ENCODE results near the gene PITPNM1.

PITPNM1 gene

GRCh38 chr11:67497656-67498291 is 7.4 kb downstream of the PITPNM1 start:
- TF ChIP-seq, protein P1, sequence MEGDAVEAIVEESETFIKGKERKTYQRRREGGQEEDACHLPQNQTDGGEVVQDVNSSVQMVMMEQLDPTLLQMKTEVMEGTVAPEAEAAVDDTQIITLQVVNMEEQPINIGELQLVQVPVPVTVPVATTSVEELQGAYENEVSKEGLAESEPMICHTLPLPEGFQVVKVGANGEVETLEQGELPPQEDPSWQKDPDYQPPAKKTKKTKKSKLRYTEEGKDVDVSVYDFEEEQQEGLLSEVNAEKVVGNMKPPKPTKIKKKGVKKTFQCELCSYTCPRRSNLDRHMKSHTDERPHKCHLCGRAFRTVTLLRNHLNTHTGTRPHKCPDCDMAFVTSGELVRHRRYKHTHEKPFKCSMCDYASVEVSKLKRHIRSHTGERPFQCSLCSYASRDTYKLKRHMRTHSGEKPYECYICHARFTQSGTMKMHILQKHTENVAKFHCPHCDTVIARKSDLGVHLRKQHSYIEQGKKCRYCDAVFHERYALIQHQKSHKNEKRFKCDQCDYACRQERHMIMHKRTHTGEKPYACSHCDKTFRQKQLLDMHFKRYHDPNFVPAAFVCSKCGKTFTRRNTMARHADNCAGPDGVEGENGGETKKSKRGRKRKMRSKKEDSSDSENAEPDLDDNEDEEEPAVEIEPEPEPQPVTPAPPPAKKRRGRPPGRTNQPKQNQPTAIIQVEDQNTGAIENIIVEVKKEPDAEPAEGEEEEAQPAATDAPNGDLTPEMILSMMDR (conservative IDR thresholded peaks at IDR 0.05; ENCODE audit: low read length), result no peak
- H3K4me3 ChIP-seq (ENCODE audit: low read length), result no peak overlapping the region
- DNase-seq (ENCODE audit: low read depth), result no peak

- no peak for DNase-seq (ENCODE audit: low read depth)
- no peak overlapping the region for H3K4me3 ChIP-seq (ENCODE audit: low read length)
- TF ChIP-seq, protein P1 (conservative IDR thresholded peaks at IDR 0.05; ENCODE audit: low read length), result no peak
These were observed 9.1 kb downstream of the PITPNM1 start for GRCh38 chr11:67496113-67496512.

GRCh38 chr11:67495234-67496005 is 9.7 kb downstream of the PITPNM1 start:
- no peak for DNase-seq (ENCODE audit: low read depth)
- TF ChIP-seq, protein P1 (conservative IDR thresholded peaks at IDR 0.05; ENCODE audit: low read length), result no peak
- H3K4me3 ChIP-seq (ENCODE audit: low read length), result no peak overlapping the region

DNA sequence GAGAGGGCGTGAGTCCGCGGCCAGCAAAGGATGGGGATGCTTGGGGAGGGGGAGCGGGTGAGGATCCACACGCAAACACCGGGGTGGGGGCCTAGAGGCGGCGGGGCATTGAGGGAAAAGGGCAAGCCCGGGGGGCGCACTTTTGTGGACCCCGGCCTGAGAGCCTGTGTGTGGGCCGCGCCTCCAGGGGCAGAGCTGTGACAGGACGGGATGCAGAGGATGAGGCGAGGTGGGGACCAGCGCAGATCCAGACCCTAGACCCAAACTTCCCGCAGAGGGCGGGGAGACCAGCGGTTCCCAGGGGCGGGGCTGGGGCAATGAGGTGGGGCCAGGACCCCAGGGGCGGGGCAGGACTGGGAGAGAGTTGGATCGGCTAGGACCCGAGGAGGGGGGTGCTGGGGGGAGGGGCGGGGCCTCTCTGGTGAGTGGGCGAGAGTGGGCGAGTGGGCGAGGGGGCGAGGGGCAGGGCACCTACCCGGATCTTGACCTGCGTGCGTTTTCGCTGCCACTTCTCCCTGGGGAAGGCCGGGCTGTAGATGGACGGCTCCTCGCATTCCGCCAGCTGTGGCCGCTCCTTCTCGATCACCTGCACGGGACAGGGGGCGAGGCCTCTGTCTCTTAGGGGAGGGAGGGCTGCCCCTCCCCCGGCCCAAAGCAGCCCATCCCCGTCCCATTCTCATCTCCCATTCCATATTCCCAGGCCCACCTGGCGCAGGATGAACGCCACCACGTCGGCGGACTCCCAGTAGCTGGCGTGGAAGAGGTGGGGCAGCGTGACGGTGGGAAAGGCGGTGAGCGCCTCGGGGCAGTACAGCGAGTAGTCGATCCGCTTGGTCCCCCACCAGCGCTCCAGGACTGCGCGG is 10.6 kb downstream of the PITPNM1 start:
- TF ChIP-seq, protein P1 (conservative IDR thresholded peaks at IDR 0.05; ENCODE audit: low read length), result no peak
- no peak for DNase-seq (ENCODE audit: low read depth)
- H3K4me3 ChIP-seq (ENCODE audit: low read length), result no peak overlapping the region

GRCh38 chr11:67493548-67494370 is 11.4 kb downstream of the PITPNM1 start:
- TF ChIP-seq, protein P1 (conservative IDR thresholded peaks at IDR 0.05; ENCODE audit: low read length), result no peak
- no peak for DNase-seq (ENCODE audit: low read depth)
- no peak overlapping the region for H3K4me3 ChIP-seq (ENCODE audit: low read length)

DNA sequence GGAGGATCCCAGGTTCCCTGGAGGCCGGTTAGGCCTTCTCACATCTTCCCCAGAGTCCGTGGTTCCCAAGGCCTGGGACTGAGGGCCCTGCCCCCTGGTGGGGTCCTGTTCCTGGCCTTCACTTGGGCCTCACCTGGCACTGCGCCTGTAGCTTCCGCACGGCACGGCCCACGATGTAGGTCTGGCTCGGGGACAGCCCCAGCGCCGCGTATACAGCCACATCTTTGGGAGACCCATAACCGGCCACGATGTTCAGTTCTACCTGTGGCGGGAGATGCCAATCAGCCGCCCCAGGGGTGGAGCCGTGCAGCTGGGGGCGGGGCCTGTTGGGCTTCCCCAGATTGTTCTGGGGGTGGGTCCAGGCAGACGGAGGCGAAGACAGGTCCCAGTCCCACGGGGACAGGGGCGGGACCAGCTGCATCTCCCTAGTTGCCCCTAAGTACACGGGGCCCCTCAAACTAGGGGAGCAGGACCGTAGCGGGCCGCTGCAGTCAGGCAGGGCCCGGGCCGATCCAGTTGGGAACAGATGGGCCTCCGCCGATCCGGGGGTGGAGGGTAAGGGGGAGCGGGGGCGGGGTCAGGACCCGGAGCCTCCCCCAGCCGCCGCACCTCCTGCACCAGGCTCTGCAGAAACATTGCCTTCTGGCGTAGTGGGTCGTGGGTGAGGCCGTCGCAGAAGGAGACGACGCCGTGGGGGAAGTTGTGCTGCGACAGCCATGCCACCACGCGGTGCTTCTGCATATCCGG is 12.2 kb downstream of the PITPNM1 start:
- H3K4me3 ChIP-seq (ENCODE audit: low read length), result no peak overlapping the region
- TF ChIP-seq, protein P1 (conservative IDR thresholded peaks at IDR 0.05; ENCODE audit: low read length), result no peak
- no peak for DNase-seq (ENCODE audit: low read depth)
